Mucosa of rectum (tissue), 2 donors: Measurements from ENCODE around the gene INTS15.
"Not testable (repeated sequence)": the region's sequence is repeated elsewhere in the genome, so short reads cannot be mapped to it uniquely, and the experiment has no call there.

Experiments used
- H3K27ac ChIP-seq, 2 donors: one replicate each; pipeline ENCODE4 v1.7.0; 2013; ENCODE audit warnings: inconsistent platforms in 2 of 2, low read depth in 2 of 2, low read length in 2 of 2
- H3K27me3 ChIP-seq, 2 donors: one replicate each; pipeline ENCODE4 v1.7.0; 2013; ENCODE audit warnings: low read length in 2 of 2; ENCODE audit not compliant: control insufficient read depth in 2 of 2, insufficient read depth in 2 of 2
- H3K36me3 ChIP-seq, 2 donors: one replicate each; pipeline ENCODE4 v1.7.0; 2013; ENCODE audit warnings: low read length in 2 of 2; ENCODE audit not compliant: control insufficient read depth in 2 of 2, insufficient read depth in 2 of 2
- H3K4me1 ChIP-seq, 2 donors: one replicate each; pipeline ENCODE4 v1.7.0; 2013; ENCODE audit warnings: low read length in 2 of 2, mild to moderate bottlenecking in 1 of 2; ENCODE audit not compliant: control insufficient read depth in 2 of 2, insufficient read depth in 2 of 2
- H3K4me3 ChIP-seq, 2 donors: one replicate each; pipeline ENCODE4 v1.7.0; 2013; ENCODE audit warnings: low read length in 2 of 2
- H3K9ac ChIP-seq, 2 donors: one replicate each; pipeline ENCODE4 v1.7.0; 2013; ENCODE audit warnings: low read length in 2 of 2, low read depth in 1 of 2, mild to moderate bottlenecking in 1 of 2
- H3K9me3 ChIP-seq, 2 donors: one replicate each; pipeline ENCODE4 v1.7.0; 2013; ENCODE audit warnings: low read length in 2 of 2; ENCODE audit not compliant: control insufficient read depth in 2 of 2
- donor health status: healthy.
- donor health status: Normal muscosa, but diverticular disease.

INTS15 gene

DNA sequence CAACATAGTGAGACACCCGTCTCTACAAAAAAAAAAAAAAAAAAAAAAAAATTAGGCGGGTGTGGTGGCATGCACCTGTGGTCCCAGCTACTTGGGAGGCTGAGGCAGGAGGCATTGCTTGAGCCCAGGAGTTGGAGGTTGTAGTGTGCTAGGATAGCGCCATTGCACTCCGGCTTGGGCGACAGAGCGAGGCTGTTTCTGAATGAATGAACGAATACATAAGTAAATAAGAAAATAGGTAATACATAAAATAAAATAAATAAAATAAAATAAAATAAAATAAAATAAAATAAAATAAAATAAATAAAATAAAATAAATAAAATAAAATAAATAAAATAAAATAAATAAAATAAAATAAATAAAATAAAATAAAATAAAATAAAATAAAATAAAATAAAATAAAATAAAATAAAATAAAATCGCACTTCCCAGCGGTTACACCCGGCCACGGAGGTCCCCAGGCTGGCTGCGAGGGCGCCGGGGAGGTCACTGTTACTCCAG is 12.9 kb upstream of the INTS15 start:
- Histone ChIP-seq H3K9ac (peak overlapping the region in 1 of 2 donors; percentile 81), H3K4me3 (peak overlapping the region; percentile 82), H3K27ac (peak overlapping the region in 1 of 2 donors; percentile 86), H3K36me3 (peaks cover 2 to 16% of the 10 kb centered on the region in 2 donors)
- not testable (repeated sequence) for H3K9me3 ChIP-seq, H3K27me3 ChIP-seq, H3K4me1 ChIP-seq

DNA sequence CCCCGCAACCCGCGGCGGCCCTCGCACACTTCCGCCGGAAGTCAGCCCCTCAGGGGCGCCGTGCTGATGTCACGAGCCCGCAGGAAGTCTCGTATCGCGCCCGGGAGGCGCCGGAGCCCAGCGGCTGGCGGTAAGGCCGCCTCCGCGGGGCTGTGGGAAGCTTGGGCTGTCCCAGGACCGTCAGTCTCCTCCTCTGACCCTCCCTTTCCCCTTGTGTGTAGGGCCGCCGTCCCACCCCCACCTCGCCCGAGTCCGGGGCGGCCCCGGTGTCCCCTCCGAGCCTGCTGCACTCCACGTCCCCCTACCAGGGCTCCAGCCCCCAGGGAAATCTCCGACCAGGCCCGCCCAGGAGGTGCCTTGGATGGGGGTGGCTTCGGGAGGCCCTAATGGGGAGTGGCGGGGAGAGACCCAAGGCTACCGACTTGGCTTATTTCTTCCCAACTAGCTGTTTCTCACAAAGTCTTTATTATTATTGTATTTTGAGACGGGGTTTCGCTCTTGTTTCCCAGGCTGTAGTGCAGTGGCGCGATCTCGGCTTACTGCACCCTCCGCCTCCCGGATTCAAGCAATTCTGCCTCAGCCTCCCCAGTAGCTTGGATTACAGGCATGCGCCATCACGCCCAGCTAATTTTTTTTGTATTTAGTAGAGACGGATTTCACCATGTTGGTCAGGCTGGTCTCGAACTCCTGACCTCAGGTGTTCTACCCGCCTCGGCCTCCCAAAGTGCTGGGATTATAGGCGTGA is 12.3 kb upstream of the INTS15 start, which contains the start of gene ZDHHC4:
Gene ZDHHC4, plus strand, starts transcription at position 86 of the 745 bp plus-strand sequence. CDS start 3,108 bp downstream, outside the sequence.
- Histone ChIP-seq H3K27me3 (no peaks in the 10 kb centered on the region), H3K4me3 (peak within 1 kb of the TSS; percentile 82), H3K4me1 (peaks cover 0 to 5% of the 10 kb centered on the region in 2 donors), H3K9me3 (no peaks in the 10 kb centered on the region), H3K9ac (peak within 1 kb of the TSS; percentile 81 to 87), H3K36me3 (peaks cover 2 to 22% of the 10 kb centered on the region in 2 donors), H3K27ac (peak within 1 kb of the TSS; percentile 86 to 93)

DNA sequence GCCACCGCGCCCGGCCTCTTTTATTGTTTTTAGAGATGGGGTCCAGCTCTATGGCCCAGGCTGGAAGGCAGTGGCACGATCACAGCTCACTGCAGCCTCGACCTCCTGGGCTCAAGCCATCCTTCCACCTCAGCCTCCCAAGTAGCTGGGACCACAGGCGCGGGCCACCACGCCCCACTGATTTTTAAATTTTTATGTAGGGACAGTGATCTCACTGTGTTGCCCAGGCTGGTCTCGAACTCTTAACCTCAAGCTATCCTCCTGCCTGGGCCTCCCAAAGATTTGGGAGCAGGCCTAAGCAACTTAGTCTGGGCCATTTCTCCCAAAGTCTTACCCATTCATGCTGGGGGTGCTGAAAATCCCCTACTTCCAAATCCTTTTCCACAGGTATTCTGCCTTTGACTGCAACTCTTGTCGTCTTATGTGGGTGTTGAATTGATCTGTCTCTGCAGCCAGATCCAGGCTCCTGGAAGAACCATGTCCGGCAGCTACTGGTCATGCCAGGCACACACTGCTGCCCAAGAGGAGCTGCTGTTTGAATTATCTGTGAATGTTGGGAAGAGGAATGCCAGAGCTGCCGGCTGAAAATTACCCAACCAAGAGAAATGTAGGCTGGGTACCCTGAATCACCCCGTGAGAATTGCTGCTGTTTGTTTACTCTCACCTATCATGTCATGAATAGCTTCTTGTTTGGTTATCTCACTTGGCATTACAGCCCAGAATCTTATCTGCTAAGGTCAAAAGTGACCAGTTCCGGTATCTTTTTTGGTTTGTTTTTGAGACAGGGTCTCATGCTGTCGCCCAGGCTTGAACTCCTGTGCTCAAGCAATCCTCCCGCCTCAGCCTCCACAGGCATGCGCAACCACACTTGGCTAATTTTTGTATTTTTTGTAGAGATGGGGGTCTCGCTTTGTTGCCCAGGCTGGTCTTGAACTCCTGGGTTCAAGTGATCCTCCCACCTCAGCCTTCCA is 11.4 kb upstream of the INTS15 start:
- Histone ChIP-seq H3K4me3 (peak overlapping the region in 1 of 2 donors; percentile 82), H3K4me1 (peaks cover 0 to 5% of the 10 kb centered on the region in 2 donors), H3K27me3 (no peaks in the 10 kb centered on the region), H3K27ac (no peak overlapping the region), H3K36me3 (peaks cover 5 to 30% of the 10 kb centered on the region in 2 donors), H3K9me3 (no peaks in the 10 kb centered on the region), H3K9ac (no peak overlapping the region)

DNA sequence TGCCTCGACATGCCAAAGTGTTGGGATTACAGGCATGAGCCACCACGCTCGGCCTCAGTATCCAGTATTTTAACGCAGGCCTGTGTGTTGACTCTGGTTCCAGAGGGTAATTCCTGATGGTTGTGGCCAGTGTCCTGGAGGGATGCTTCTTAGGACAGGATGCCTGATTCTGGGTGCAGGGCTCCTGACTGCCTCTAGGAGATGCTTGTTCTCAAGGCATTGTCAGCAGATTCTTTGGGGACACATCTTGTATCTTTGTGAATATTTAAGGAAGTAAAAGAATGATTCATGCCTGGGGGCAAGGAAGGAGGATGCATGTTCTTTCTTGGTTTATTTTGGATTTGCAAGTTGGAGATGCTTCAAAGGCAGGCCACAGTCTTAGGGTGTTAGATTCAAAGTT is 10.4 kb upstream of the INTS15 start:
- Histone ChIP-seq H3K4me1 (peaks cover 0 to 5% of the 10 kb centered on the region in 2 donors), H3K9ac (no peak overlapping the region), H3K4me3 (no peak overlapping the region), H3K27me3 (no peaks in the 10 kb centered on the region), H3K36me3 (peaks cover 11 to 34% of the 10 kb centered on the region in 2 donors), H3K9me3 (no peaks in the 10 kb centered on the region), H3K27ac (no peak overlapping the region)

DNA sequence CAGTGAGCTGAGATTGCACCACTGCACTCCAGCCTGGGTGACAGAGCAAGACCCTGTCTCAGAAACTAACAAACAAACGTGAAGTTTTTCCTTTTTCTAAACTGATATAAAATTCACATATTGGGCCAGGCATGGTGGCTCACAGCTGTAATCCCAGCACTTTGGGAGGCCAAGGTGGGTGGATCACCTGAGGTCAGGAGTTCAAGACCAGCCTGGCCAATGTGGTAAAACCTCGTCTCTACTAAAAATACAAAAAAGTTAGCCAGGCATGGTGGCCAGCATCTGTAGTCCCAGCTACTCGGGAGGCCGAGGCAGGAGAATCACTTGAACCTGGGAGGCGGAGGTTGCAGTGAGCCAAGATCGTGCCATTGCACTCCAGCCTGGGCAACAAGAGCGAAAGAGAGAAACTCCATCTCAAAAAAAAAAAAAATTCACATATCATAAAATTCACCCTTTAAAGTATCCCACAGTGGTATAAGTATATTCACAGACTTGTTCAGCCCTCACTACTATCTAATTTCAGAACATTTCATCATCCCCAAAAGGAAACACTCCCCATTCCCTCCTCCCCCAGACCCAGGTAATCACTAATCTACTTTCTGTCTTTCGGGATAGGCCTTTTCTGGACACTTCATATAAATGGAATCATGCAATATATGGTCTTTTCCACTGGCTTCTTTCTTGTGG is 3.9 kb upstream of the INTS15 start:
- not testable (repeated sequence) for H3K4me1 ChIP-seq, H3K9me3 ChIP-seq, H3K27ac ChIP-seq, H3K9ac ChIP-seq, H3K4me3 ChIP-seq, H3K27me3 ChIP-seq
- H3K36me3 ChIP-seq: peaks cover 20 to 36% of the 10 kb centered on the region in 2 donors

DNA sequence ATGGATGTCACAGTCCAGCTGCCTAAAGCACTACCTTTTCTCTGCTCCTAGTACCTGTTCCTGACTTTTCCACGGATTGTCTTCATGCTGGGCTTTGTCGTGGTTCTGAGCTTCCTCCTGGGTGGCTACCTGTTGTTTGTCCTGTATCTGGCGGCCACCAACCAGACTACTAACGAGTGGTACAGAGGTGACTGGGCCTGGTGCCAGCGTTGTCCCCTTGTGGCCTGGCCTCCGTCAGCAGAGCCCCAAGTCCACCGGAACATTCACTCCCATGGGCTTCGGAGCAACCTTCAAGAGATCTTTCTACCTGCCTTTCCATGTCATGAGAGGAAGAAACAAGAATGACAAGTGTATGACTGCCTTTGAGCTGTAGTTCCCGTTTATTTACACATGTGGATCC is 1.3 kb upstream of the INTS15 start:
- H3K36me3 ChIP-seq: peaks cover 18 to 19% of the 10 kb centered on the region in 2 donors
- H3K27me3 ChIP-seq: no peaks in the 10 kb centered on the region
- H3K27ac ChIP-seq: no peak overlapping the region
- H3K4me1 ChIP-seq: peaks cover 6 to 10% of the 10 kb centered on the region in 2 donors
- H3K9ac ChIP-seq: no peak overlapping the region
- no peak overlapping the region for H3K4me3 ChIP-seq
- no peaks in the 10 kb centered on the region for H3K9me3 ChIP-seq

DNA sequence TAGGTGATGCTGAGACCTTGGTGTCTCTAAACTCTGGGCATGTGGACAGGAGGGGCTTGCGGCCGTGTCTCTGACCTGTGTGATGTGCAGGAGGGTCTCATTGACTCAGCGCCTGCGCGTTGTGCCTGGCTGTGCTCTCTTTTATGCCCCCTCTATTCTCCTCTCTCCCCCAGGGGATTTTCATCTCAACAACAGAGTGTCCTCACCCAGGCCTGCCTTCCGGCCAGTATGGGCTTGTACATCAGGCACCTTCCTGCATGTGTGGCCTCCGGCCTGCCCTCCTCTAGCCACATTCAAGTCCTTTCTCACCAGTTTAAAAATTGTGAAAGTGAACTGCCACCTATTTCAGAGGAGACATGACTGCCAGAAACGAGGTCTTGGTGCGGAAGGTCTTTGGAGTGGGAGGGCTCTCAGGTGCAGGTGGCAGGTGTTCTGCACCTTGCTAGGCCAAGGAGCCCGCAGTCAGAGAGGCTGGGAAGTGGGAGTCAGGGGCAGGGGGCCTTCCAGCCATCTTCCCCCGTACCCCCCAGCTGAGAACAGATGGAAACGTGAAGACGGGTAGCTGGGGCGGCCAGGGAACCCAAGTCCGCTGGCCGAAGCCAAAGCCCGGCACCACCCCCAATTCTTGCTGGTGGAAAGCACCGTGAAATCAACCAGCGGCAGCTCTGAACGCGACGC is 531 bp upstream of the INTS15 start:
- Histone ChIP-seq H3K27ac (peak overlapping the region in 1 of 2 donors; percentile 82), H3K27me3 (no peaks in the 10 kb centered on the region), H3K36me3 (peaks cover 20% of the 10 kb centered on the region in 2 donors), H3K9ac (peak overlapping the region in 1 of 2 donors; percentile 14), H3K4me3 (peak overlapping the region; percentile 62 to 90), H3K9me3 (no peaks in the 10 kb centered on the region), H3K4me1 (peaks cover 6 to 10% of the 10 kb centered on the region in 2 donors)

DNA sequence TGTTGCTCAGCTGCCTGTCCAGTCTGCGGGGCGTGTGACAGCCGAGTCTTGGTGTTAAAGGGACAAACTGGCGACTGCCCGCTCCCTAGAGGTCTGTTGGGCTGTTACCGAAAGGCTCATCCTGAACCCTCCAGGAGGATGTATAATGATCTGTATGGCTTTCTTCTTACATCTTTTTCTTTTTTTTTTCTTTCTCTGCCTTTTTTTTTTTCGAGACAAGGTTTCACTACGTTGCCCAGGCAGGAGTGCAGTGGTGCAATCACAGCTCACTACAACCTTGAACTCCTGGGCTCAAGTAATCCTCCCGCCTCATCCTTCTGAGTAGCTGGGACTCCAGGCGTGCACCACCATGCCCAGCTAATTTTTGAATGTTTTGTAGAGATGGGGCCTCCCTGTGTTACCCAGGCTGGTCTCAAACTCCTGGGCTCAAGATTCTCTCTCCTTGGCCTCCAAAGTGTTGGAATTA is 857 bp downstream of the INTS15 start:
- Histone ChIP-seq H3K9me3 (no peaks in the 10 kb centered on the region), H3K9ac (peak overlapping the region; percentile 79 to 80), H3K27ac (peak overlapping the region; percentile 80 to 82), H3K4me3 (peak overlapping the region; percentile 85 to 90), H3K36me3 (peaks cover 19 to 22% of the 10 kb centered on the region in 2 donors), H3K4me1 (peaks cover 6 to 10% of the 10 kb centered on the region in 2 donors), H3K27me3 (no peaks in the 10 kb centered on the region)

DNA sequence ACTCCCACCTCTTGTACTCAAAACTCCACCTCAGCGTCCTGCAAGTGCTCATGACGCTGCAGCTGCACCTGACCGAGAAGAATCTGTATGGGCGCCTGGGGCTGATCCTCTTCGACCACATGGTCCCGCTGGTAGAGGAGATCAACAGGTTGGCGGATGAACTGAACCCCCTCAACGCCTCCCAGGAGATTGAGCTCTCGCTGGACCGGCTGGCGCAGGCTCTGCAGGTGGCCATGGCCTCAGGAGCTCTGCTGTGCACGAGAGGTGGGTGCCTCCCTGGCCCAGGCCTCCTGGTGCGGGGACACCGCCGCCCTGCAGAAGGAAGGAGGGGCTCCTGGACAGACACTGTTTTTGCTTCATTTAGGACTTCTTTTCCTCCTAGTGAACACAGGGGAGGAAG is 10.3 kb downstream of the INTS15 start:
- H3K4me1 ChIP-seq: no peaks in the 10 kb centered on the region
- H3K27ac ChIP-seq: no peak overlapping the region
- H3K36me3 ChIP-seq: peaks cover 43 to 62% of the 10 kb centered on the region in 2 donors
- no peaks in the 10 kb centered on the region for H3K9me3 ChIP-seq
- no peak overlapping the region for H3K9ac ChIP-seq
- H3K4me3 ChIP-seq: no peak overlapping the region
- H3K27me3 ChIP-seq: no peaks in the 10 kb centered on the region
